GM20431 (cell line): ENCODE measurements around the gene TMEM82.

ENCODE experiments used
- in situ Hi-C: fragments of 300-500 bp; cut with MseI, MboI; formaldehyde crosslinking; loops from one replicate; pipeline ENCODE4 v1.15.0; 2020; ENCODE audit warnings: low sequenced_read_pairs; ENCODE audit not compliant: unreplicated experiment

The TMEM82 gene

DNA sequence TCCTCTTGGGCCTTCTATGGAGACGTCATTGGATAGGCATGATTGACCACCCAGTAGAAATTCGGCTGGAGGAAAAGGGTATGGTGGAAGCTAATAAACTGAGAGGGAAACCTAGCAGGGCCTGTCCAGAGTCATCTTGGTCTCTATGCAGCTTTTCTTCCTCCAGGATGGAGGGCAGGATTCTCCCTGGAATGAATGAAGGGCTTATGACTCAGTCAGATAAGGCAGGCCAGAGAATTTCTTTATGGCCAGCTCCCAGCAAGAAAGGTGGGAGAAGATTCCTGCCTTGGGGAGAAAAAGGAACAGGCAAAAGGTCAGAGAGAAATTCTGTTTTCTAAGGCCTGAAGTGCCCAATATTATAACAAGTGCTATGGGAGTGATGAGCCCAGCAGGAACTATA is 33.4 kb downstream of the TMEM82 start:
- in situ Hi-C loops = no loop called here

- in situ Hi-C loops = no loop called here
Observed at GRCh38 chr1:15777909-15778707, 35.8 kb downstream of the TMEM82 start.

GRCh38 chr1:15785683-15786082 is 43.4 kb downstream of the TMEM82 start:
- in situ Hi-C loops = no loop called here

GRCh38 chr1:15786581-15786980 is 44.3 kb downstream of the TMEM82 start:
- in situ Hi-C loops = no loop called here

DNA sequence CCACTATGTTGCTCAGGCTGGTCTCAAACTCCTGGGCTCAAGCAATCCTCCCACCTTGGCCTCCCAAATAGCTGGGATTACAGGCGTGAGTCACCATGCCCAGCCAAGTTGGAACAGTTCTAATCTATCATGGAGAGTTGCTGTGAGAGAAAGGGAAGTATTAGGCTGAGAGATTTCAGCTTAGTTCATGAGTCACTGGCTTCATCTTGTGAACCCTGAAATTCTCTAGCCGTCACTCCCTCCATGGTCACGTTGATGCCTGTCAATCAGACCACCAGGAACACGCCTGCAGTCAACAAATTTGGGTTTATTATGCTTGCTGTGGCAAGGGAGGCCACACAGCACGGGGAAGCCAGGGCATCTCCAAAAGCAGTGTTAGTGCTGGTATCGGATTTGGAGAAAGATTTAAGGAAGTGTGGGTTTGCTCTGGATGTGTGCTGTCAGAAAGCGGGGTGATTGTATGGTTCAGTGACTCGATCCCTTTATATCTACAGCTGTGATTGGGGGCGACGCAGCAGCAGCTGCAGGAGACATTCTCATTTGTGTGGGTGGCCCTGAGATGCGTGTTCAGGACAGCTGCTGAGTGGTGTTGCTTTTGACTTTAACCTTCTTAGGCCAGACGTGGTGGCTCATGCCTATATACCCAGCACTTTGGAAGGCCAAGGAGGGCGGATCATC is 46.5 kb downstream of the TMEM82 start:
- in situ Hi-C loops = no loop called here

DNA sequence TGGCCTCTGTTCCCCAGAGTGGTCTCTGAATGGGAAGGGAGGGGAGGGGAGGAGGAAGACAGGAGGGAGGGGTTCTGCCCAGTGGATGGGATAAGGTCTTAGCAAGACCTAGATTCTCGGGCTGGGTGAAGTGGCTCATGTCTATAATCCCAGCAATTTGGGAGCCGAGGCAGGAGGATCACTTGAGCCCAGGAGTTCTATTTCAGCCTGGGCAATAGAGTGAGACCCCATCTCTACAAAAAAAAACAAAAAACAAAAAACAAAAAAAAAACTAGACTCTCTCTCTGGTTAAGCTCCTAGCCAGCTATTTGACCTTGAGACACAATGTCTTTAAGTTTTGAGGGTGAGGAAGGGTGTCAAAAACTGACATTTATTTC is 53.8 kb downstream of the TMEM82 start:
- in situ Hi-C loops = no loop called here
